ENCODE data around the gene ADCY1.
"Not testable (repeated sequence)": the region's sequence is repeated elsewhere in the genome, so short reads cannot be mapped to it uniquely, and the experiment has no call there.

Gene ADCY1

DNA sequence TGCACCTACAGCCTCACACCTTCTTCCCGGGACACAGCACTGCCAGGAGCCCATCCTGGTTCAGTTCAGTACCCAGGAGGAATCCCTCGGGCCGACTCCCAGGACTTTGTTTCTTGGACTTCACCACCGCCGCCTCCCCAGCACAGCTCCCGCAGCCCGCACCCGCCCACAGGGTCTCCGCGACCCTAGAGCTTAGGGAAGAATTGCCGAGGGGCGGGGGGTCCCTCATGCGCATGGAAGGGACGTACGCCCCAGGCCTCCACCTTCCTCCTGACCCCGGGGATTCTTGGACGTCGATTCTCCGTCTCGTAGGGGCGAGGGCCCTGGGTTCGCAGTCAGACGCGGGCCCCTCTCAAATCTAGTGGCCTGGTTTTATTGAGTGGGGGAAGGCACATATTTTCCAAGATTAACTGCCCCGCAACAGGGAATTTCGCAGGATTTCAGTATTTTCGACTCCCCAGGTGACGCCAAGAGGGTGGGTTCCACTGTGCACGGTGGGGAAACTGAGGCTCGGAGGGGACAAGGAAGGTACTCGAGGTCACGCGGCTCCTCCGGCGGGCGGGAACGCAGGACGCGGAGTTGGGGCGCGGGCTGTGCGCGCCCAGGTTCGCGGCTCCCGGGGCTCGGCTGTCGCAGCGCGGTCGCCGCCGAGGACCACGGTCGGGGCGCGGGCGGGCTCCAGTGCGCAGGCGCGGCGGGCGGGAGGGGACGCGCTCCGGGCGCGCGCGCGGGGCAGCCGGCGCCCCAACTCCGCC, at the start of gene ADCY1:
Gene ADCY1, plus strand, starts transcription at position 708 of the 755 bp plus-strand sequence. CDS start 176 bp downstream, outside the sequence.
- peak; percentile 6 for DNase-seq (ENCODE audit: low spot score)

DNA sequence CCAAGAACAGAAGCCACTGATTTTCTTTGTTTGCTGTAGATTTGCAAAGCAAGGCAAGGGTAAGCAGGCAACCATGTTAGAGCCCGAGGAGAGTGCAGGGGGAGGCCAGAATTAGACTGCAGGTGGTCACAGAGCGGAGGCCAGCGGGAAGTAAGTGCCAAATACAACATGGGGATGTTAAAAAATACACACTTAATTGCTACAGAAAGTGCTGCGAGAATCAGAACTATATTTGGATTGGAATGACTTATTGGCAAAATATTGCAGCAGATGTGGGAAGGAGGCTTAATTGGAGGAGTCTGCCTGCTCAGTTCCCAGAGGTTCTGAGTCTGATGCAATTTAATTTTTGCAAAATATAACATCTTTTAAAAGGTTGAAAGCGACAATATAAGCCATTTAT, 49.7 kb upstream of the ADCY1 start:
- no peak for DNase-seq (ENCODE audit: low spot score)

DNA sequence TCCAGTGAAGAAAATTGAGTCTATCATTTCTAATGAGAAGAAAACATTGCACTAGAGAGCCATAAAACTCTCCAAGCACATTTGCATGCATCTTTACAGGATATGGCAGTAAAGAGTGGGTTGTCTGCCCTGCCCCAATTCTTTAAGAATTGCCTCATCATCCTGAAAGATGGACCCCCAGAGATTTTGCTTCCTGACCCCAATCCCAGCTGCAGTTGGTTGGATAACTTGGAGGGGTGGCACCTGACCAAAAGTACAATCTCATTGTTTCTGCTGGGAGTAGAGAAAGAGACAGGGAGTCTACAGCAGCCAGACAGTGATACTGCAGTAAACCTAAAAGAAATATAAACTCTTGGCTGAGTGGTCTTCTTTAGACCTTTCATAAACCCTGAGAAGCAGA, 49.1 kb upstream of the ADCY1 start:
- DNase-seq (ENCODE audit: low spot score): no peak

DNA sequence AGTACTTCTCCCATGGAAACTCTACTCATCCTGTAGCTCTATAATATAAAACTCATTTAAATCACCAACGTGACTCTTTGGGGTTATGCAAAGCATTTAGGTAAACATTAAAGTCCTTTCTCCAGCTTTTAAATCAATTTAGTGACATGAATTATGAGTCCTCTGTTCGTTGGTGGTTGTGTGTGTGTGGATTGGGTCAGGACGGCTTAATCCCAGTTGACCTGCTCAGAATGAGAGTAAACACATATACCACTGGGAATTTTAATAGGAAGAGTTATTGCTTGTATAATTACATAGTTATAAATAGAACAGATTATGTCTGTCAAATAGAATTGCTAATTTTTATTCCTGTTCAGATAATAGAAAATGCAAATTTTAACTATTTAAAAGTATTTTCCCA, 30.7 kb upstream of the ADCY1 start:
- DNase-seq (ENCODE audit: low spot score): no peak

DNA sequence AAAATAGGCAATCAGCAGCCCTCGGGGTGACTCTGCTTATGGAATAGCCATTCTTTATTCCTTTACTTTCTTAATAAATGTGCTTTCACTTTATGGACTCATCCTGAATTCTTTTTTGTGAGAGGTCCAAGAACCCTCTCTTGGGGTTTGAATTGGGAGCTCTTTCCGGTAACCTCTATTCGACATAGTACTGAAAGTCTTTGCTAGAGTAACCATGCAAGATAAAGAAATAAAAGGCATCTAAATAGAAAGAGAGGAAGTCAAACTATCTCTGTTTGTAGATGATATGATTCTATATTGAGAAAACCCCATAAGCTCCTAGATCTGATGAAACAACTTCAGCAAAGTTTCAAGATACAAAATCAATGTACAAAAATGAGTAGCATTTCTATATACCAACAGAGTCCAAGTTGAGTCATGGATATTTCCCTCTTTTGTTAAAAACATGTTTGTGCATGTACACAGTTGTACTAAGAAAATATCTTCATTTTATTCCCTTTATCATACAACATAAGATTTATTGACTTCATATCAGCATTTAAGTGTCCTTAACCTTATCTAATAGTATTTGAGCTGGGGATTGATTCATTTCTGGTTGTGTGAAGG, 29.0 kb upstream of the ADCY1 start:
- DNase-seq (ENCODE audit: low spot score): not testable (repeated sequence)

DNA sequence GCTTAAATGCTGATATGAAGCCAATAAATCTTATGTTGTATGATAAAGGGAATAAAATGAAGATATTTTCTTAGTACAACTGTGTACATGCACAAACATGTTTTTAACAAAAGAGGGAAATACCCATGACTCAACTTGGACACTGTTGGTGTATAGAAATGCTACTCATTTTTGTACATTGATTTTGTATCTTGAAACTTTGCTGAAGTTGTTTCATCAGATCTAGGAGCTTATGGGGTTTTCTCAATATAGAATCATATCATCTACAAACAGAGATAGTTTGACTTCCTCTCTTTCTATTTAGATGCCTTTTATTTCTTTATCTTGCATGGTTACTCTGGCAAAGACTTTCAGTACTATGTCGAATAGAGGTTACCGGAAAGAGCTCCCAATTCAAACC, 25.3 kb upstream of the ADCY1 start:
- not testable (repeated sequence) for DNase-seq (ENCODE audit: low spot score)

DNA sequence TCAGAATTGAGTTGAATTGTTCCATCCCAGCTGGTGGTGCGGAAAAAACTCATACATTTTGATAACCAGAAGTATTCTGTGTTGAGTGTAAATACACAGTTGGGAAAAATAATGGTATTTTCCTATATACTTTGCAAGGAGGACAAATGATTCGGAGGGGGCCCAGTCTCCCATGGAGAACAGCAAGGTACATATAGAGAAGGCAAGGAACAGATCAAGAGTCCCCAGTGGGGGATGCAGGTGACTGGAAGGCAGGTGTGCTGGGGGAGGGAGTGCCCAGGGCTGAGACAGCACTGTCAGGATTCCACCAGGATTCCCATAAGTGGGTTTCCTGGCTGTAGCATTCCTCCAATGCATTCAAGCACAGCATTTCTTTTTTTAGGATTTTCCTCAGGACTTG, 10.8 kb upstream of the ADCY1 start:
- no peak for DNase-seq (ENCODE audit: low spot score)

DNA sequence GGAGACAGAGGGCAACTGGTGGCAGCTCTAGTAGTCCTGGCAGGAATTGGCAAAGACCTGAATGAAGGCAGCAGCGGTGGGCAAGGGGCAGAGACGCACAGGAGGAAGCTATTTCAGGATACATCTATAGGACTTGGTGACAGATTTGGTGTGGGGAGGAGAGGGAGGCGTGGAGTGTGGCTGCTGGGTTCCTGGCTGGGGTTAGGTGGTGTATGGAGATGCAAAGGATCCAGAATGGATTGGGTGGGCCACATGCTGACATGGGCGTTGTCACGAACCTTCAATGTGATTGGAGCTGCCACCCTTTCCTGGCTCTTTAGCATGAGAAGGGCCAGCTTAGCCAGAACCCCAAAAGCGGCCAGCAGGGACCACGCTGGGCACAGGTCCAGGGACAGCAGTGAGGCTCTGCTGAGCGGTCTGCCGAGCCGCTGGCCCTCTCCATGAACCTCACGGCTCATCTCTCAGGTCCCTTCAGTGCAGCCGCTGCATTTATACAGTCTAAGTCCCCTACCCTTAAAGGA, 10.2 kb upstream of the ADCY1 start:
- no peak for DNase-seq (ENCODE audit: low spot score)

DNA sequence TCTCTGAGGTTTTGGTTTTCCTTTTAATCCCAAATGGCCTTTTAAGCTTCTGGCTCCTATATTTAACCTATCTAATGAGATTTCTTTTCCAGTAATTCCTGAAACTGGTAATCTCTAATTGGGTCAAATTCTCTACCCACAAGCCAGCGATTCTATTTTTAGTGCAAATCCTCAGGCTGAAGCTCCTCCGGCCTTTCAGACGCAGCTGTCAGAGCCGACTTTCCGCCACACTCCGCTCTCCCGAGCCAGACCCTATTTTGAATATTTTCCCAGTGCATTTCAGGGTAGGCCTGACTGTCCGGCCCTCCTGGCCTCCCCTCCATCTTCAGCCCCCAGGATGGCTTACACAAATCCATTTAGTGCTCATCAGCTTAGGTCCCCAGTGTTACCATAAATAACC, 9.7 kb upstream of the ADCY1 start:
- DNase-seq (ENCODE audit: low spot score): no peak

DNA sequence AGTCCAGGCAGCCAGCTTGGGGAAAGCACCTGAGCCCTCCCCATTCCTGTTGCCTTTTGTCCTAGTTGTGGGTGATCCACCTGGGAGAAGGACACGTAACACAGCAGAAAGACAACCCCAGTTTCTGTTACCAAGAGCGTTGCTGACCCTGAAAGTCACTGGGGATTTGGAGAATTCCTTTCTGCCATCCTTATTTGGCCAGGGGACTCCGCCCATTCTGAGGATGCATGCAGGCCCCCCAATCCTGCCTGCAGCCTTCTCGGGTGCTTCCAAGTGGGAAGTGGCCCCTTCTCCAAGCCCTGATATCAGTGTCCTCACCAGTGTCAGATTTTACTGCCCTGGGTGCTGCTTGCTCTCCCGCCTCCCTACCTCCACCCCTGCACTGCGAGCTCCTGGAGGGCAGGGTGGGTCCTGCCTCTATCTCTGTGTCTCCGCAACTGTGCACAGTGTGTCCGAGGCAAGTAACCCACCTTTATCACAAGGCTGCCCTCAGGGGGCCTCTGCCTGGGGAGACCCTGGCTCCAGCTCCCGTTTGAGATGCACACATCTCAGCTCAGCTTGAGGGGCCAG, 9.2 kb upstream of the ADCY1 start:
- no peak for DNase-seq (ENCODE audit: low spot score)

DNA sequence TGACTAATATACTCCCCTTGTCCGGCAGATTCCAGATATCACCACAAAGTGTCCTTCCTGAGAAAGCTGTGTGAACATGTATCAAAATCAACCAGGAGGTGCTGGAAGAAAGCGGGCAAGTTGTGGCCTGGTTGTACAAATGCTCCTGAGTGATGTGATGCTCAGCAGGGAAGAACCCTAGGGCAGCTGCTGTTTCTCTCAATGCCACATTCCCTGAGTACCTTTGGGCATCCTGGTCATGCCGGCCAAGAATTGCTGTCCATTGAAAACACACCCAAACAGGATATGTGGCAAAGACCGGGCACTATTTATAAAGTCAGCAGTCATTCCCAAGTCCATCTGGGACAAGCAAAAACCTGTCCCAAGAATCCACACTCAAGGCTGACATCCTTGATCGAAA, 7.8 kb upstream of the ADCY1 start:
- DNase-seq (ENCODE audit: low spot score): no peak

DNA sequence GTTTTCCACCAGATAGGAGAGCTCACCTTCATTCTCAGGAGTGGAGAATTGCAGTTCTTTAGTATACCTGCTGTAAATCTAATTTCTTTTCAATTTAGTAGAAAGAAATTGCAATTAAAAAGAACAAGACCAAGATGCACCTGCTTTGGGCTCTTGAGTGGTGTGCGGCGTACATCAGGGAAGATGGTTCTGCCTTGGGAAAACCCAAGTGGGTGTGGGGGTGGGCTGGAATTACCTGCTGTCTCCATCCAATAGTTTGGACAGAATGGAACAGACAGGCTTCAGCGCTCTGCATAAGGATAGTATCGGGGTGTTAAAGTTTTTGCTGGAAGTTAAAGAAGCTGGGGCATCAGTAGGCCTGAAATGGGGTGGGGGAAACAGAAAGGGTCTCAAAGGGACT, 7.2 kb upstream of the ADCY1 start:
- DNase-seq (ENCODE audit: low spot score): no peak

DNA sequence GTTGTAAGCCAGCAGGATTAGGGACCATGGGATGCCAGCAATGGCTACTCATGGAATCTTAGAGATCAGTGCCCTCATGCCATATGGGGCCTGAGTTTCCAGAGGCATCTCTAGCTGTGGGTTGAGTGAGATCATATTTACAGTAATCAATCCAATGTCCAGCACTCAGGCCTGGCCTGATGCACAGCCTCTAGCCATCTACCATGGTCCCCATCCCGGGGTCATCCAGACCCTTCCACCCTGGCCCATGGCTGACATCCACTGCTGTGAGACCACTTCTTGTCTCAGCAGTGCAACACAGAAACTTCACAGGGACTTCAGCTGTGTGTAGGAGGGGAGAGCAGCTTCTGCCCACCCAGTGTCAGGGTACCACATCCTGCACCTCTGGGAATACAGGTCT, 6.5 kb upstream of the ADCY1 start:
- DNase-seq (ENCODE audit: low spot score): no peak

DNA sequence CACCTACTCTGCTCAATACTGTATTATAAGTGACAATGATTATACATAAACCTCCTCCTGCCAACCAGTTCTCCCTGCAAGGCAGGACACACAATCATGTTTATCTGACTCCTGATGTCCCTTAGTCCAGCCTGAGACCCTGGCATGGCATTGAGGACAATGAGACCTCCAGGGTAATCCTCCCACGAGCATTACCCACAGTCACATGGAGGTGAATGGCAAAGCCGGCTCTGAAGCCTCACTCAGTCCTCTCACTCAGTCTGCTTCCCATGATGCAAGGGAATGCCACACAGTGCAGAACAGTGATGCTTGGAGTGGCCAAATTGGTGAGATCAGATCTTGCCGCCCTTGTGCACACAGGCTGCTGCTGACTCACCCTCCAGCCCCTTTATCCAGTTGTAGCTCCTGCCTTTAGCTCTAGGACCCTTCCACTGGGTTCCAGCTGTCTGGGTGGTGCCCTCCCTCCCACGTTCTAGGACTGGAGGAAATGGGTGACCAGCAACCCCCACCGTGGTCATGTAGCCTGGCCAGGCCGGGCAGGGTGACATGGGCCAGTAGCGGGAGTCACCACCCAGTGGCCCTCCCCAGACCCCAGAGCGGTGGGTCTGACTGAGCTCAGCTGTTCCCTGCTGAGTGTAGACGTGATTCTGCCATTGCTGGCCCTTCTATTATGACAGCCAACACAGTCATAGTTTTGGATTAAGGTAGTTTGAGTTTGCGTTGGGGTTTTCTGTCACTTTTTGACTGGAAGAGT, 5.5 kb upstream of the ADCY1 start:
- DNase-seq (ENCODE audit: low spot score): no peak

DNA sequence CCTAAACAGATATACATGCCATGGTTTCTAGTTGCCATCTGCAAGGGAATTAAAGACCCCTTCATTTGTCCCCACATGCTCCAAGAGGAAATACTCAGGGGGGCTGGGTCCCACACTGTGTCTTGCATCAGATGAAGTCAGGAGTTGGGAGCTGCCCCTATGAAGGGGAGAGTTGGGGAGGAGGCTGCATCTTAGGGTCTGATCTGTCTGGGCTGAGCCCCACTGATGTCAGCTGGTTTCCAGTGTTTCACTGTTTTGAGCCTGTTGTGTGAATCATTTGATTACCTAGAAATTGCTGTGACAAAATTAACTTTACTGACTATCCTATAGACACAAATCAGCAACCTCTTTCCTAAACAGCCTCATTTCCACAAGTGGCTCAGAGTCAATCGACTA, 4.9 kb upstream of the ADCY1 start:
- DNase-seq (ENCODE audit: low spot score): no peak

DNA sequence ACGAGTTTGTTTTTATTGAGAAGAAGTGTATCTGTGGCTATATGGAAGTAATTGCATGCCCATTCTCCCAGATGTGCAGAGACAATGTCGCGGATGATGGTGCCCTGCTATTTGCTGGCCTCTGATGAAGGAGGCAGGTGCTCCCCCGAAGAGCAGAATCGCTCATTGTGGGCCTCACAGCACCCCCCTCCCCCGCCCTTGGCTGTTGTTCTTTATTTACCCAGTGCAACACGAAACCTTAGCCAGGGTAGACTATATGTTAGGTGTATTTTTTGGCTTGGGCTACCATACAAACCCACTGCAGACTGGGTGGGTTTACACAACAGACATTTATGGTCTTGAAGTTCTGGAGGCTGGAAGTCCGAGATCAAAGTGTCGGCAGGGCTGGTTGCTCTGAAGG, 3.4 kb upstream of the ADCY1 start:
- DNase-seq (ENCODE audit: low spot score): no peak

DNA sequence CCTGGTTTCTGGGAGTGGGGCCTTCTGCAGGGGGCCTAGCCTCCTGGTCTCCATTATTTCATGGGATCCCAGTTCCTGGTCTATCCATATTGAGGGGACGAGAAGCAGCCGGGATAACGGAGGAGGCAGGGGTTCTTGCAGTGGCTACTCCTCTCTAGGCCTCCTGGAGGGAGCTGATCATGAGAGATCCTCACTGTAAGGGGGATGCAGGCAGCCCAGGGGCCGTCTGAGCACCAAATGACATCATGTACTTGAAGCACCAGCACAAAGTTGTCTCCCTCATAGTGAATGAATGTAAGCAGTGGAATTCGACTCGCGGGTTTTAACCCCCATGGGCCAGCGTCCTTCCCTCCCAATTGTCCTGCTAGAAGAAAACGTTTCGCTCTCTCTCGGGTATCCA, 964 bp upstream of the ADCY1 start:
- no peak for DNase-seq (ENCODE audit: low spot score)

DNA sequence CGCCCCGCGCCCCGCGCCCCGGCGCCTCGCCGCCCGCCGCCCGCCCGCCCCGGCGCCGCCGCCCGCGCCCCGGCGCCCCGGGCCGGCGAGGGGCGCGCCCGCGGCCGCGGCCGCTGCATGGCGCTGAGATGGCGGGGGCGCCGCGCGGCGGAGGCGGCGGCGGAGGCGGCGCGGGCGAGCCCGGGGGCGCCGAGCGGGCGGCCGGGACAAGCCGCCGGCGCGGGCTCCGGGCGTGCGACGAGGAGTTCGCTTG, 174 bp downstream of the ADCY1 start:
- DNase-seq (ENCODE audit: low spot score): no peak

DNA sequence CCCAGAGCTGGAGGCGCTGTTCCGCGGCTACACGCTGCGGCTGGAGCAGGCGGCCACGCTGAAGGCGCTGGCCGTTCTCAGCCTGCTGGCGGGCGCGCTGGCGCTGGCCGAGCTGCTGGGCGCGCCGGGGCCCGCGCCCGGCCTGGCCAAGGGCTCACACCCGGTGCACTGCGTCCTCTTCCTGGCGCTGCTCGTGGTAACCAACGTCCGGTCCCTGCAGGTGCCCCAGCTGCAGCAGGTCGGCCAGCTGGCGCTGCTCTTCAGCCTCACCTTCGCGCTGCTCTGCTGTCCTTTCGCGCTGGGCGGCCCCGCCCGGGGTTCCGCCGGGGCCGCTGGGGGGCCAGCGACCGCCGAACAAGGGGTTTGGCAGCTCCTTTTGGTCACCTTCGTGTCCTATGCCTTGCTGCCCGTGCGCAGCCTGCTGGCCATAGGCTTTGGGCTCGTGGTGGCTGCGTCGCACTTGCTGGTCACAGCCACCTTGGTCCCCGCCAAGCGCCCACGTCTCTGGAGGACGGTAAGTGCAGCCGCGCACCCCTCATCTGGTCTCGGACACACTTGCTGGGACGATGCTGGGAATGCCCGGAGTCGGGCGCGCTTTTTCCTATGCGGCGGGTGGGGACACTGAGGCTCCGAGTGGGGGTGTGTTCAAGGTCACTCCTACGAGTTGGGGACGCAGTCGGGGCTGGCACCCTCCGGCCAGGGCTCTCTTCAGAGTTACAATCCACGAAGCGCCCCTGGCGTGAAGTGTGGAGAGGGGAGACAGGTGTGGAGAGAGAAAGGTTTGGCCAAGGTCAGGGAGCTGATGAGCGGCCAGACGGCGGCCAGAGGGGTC, 717 bp downstream of the ADCY1 start:
- DNase-seq (ENCODE audit: low spot score): peak; percentile 60

DNA sequence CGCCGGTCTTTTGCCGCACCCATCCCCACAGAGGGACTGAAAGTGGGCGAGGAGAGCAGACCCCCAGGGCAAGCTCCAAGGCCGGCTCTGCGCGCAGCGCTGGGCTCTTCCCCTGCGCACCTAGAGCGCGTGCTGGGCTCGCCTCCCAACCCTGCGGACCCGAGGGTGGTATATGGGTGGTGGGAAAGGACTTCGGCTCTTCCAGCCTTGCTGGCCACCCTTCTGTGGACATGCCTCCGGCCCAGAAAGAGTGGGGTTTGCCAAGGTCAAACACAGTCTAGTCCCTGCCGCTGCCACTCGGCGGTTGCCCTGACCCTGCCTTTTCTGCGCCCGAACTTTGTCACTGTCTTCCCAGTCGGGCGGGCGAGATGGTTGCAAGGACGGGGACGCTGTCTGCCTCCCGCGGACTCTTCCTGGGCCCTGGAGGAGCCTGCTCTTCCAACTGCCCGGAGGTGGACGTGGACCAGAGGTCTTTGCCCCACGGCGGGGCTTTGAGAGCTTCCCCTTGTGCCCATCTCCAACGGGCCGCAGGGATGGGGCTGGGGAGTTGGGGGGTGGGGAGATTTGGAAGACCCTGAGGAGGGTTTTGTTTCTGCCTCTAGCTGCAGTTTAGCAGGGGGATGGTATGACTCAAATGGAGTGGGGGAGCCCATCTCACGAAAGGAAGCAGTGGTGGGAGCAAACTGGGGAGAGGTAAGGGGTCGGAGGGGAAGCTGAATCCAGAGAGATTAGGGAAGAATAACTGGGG, 1.5 kb downstream of the ADCY1 start:
- no peak for DNase-seq (ENCODE audit: low spot score)

DNA sequence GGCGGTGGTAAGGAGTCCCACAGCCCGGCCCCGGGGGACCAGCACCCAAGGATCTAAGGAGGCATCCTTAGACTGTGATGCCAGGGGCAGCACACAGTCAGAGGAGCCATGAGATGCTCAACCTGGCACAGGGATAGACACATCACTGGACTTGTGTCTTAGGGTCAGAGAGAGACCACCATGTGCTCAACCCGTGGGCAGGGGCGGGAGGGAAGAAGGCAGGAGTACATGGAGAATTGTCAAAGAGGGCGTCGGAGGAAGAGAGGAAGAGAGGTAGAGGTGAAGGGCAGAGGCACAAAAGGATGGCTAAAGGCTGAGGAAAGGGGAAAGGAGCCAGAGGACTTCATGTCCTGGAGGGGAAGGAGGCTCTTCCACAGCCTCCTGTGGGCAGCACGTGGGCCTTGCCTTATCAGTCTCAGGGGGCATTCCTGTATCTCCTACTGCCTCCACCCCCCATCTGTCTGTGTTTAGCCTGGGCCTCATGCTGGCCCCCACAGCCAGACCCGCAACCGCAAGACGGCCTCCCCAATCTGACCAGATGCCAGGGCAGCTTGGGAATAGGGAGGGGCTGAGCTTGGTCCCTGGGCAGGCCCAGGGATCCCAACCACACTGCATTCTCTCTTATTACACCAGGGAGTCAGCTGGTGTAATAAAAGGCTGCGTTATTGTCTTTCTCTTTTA, 2.2 kb downstream of the ADCY1 start:
- DNase-seq (ENCODE audit: low spot score): no peak
